Kasumi-1 (cell line): ENCODE data around the gene GPR107.

ENCODE experiments used
- DNase-seq, 2 experiments: peaks; one replicate each; lab custom pipeline; 2025; lab: John Stamatoyannopoulos, UW

The GPR107 gene

GRCh38 chr9:130110166-130110565, 56.5 kb downstream of the GPR107 start:
- no peak for DNase-seq

- no peak for DNase-seq
These were observed 56.9 kb downstream of the GPR107 start for GRCh38 chr9:130110596-130111021.

- no peak for DNase-seq
These were observed 58.3 kb downstream of the GPR107 start for GRCh38 chr9:130111786-130112537.

- DNase-seq: no peak
These were observed 58.9 kb downstream of the GPR107 start for GRCh38 chr9:130112538-130113151.

GRCh38 chr9:130114741-130115140, 61.0 kb downstream of the GPR107 start:
- DNase-seq: no peak

- DNase-seq: no peak
These were observed 62.6 kb downstream of the GPR107 start for GRCh38 chr9:130116346-130116745.

GRCh38 chr9:130117376-130117775, 63.7 kb downstream of the GPR107 start:
- DNase-seq: no peak

- no peak for DNase-seq
These were observed 64.3 kb downstream of the GPR107 start for GRCh38 chr9:130117816-130118632.

- no peak for DNase-seq
These were observed 65.3 kb downstream of the GPR107 start for GRCh38 chr9:130118841-130119518.

- DNase-seq: no peak
These were observed 66.0 kb downstream of the GPR107 start for GRCh38 chr9:130119519-130120298.

GRCh38 chr9:130120299-130120587, 66.5 kb downstream of the GPR107 start:
- DNase-seq: no peak

- DNase-seq: no peak
These were observed 67.1 kb downstream of the GPR107 start for GRCh38 chr9:130120832-130121231.

GRCh38 chr9:130122456-130122855, 68.8 kb downstream of the GPR107 start:
- no peak for DNase-seq

- no peak for DNase-seq
These were observed 70.6 kb downstream of the GPR107 start for GRCh38 chr9:130124085-130124860.

GRCh38 chr9:130126721-130127433, 73.2 kb downstream of the GPR107 start:
- no peak for DNase-seq

- peak; percentile 85 to 91 for DNase-seq
These were observed 74.5 kb downstream of the GPR107 start for GRCh38 chr9:130128251-130128650.

- peak; percentile 79 to 80 for DNase-seq
These were observed 75.2 kb downstream of the GPR107 start for GRCh38 chr9:130128733-130129431.

- no peak for DNase-seq
These were observed 75.8 kb downstream of the GPR107 start for GRCh38 chr9:130129432-130130061.

- no peak for DNase-seq
These were observed 79.0 kb downstream of the GPR107 start for GRCh38 chr9:130132746-130133145.
